Naive thymus-derived CD4-positive, alpha-beta T cell (primary cell): Measurements from ENCODE around the gene ALDH3B2. TPM values are rescaled to one million over a fixed set of nuclear protein-coding genes. Genes with fewer than 3 reads are reported as not detected.
"Not testable (repeated sequence)": the region's sequence is repeated elsewhere in the genome, so short reads cannot be mapped to it uniquely, and the experiment has no call there.

Experiments
- ATAC-seq: fragments of 150-1000 bp; cut with Tn5 transposase; 2 replicates; pipeline ENCODE4 v1.10.0; 2021; ENCODE audit warnings: mild to moderate bottlenecking, moderate library complexity
- CTCF ChIA-PET: fragments of 350-600 bp; sonication (Branson Sonifier 250); formaldehyde crosslinking; loops from one replicate; lab custom pipeline; 2021; ENCODE audit warnings: antibody characterized with exemption; lab: Charles Lee
- POLR2A ChIA-PET: fragments of 350-600 bp; sonication (Branson Sonifier 250); formaldehyde crosslinking; loops from one replicate; lab custom pipeline; 2021; ENCODE audit warnings: antibody characterized with exemption, inconsistent platforms; lab: Charles Lee
- DNase-seq, 9 donors: peaks; one replicate each; pipeline versions ENCODE4 v3.0.0 to v3.0.0-alpha.2; 2020 to 2022; ENCODE audit warnings: mixed read lengths in 1 of 9
- H3K27ac ChIP-seq: one replicate; pipeline ENCODE4 v1.7.0; 2013; ENCODE audit warnings: mild to moderate bottlenecking, low read depth, low read length, moderate library complexity
- H3K27me3 ChIP-seq, 2 donors: one replicate each; pipeline ENCODE4 v1.7.0; 2013; ENCODE audit warnings: low read length in 2 of 2, mild to moderate bottlenecking in 2 of 2, moderate library complexity in 2 of 2; ENCODE audit not compliant: control insufficient read depth in 2 of 2, insufficient read depth in 2 of 2
- H3K36me3 ChIP-seq, 3 experiments: 1 replicate in 2 of 3; 2 replicates in 1 of 3; pipeline ENCODE4 v1.7.0; 2013; ENCODE audit warnings: low read length in 3 of 3, mild to moderate bottlenecking in 3 of 3, moderate library complexity in 1 of 3; ENCODE audit not compliant: insufficient read depth in 3 of 3, control insufficient read depth in 2 of 3
- H3K4me1 ChIP-seq, 2 donors: one replicate each; pipeline ENCODE4 v1.7.0; 2013; ENCODE audit warnings: low read length in 2 of 2, mild to moderate bottlenecking in 2 of 2, moderate library complexity in 1 of 2; ENCODE audit not compliant: control insufficient read depth in 2 of 2, insufficient read depth in 2 of 2
- H3K4me3 ChIP-seq: 2 replicates; pipeline ENCODE4 v1.7.0; 2013; ENCODE audit warnings: mild to moderate bottlenecking, low read length
- H3K9me3 ChIP-seq, 3 experiments: 1 replicate in 2 of 3; 2 replicates in 1 of 3; pipeline ENCODE4 v1.7.0; 2013; ENCODE audit warnings: low read length in 3 of 3; ENCODE audit not compliant: control insufficient read depth in 2 of 3
- H3K27ac Mint-ChIP-seq, 9 donors: one replicate each; pipeline ENCODE4 v1.8.0; 2020 to 2022; ENCODE audit warnings: mixed read lengths in 9 of 9, mild to moderate bottlenecking in 8 of 9, moderate library complexity in 5 of 9, inconsistent platforms in 2 of 9
- H3K27me3 Mint-ChIP-seq, 5 donors: one replicate each; pipeline ENCODE4 v1.8.0; 2021 to 2022; ENCODE audit warnings: mixed read lengths in 5 of 5, mild to moderate bottlenecking in 1 of 5
- H3K36me3 Mint-ChIP-seq, 5 donors: one replicate each; pipeline ENCODE4 v1.8.0; 2020 to 2022; ENCODE audit warnings: mixed read lengths in 5 of 5, mild to moderate bottlenecking in 3 of 5, inconsistent platforms in 1 of 5
- H3K4me1 Mint-ChIP-seq, 7 donors: one replicate each; pipeline ENCODE4 v1.8.0; 2020 to 2022; ENCODE audit warnings: mixed read lengths in 7 of 7, mild to moderate bottlenecking in 3 of 7, inconsistent platforms in 1 of 7
- H3K4me3 Mint-ChIP-seq, 10 donors: one replicate each; pipeline ENCODE4 v1.8.0; 2020 to 2022; ENCODE audit warnings: mild to moderate bottlenecking in 10 of 10, mixed read lengths in 10 of 10, moderate library complexity in 6 of 10, inconsistent platforms in 2 of 10
- H3K9me3 Mint-ChIP-seq, 11 donors: one replicate each; pipeline ENCODE4 v1.8.0; 2020 to 2022; ENCODE audit warnings: mixed read lengths in 11 of 11, mild to moderate bottlenecking in 4 of 11, inconsistent platforms in 1 of 11, moderate library complexity in 1 of 11
- intact Hi-C, 2 donors: fragments of 100-400 bp; cut with micrococcal nuclease; formaldehyde crosslinking; loops; one replicate each; pipeline ENCODE4 v1.15.1; 2023
- polyA plus RNA-seq, 2 donors: library from polyadenylated mRNA; unstranded; fragments of 300-500 nt; fragmentation: Illumina TruSeq; gene quantifications; one replicate each; pipeline ENCODE4 v1.2.3, GENCODE V29; 2021
- total RNA-seq, 6 experiments: library from RNA in 5 of 6; stranded (reverse) in 5 of 6; gene quantifications; 1 replicate in 5 of 6; 2 replicates in 1 of 6; pipeline ENCODE4 v1.2.3 and lab custom pipeline; 2021 to 2026

The ALDH3B2 gene
- total and polyA plus RNA-seq, 7 experiments from 2014 or later = not detected

GRCh38 chr11:67662142-67662834 lies 12.1 kb downstream of the ALDH3B2 start:
- ChIA-PET CTCF (interaction anchor here (0.7 to 1.5 kb wide), 2 partner anchors 31 to 66 kb away, joined by 3 to 5 read pairs; no protein-coding TSS in a partner anchor), POLR2A (no interaction called here)
- no peaks in the 10 kb centered on the region for H3K9me3 ChIP-seq
- H3K27me3 ChIP-seq = no peaks in the 10 kb centered on the region
- no peak overlapping the region for H3K4me3 ChIP-seq
- H3K4me3 Mint-ChIP-seq = no peak overlapping the region
- DNase-seq (no peak), ATAC-seq (no peak)
- no peak overlapping the region for H3K27ac Mint-ChIP-seq
- H3K36me3 Mint-ChIP-seq = no peaks in the 10 kb centered on the region
- no peak overlapping the region for H3K27ac ChIP-seq
- intact Hi-C loops = no loop called here
- H3K4me1 Mint-ChIP-seq = peaks cover 0 to 3% (median 0%) of the 10 kb centered on the region in 7 donors
- H3K36me3 ChIP-seq = no peaks in the 10 kb centered on the region
- peaks cover 0 to 5% (median 0%) of the 10 kb centered on the region in 5 donors for H3K27me3 Mint-ChIP-seq
- H3K9me3 Mint-ChIP-seq = no peaks in the 10 kb centered on the region
- no peaks in the 10 kb centered on the region for H3K4me1 ChIP-seq

GRCh38 chr11:67660752-67661151 lies 13.7 kb downstream of the ALDH3B2 start:
- CTCF ChIA-PET = interaction anchor here (0.7 kb wide), 1 partner anchor 12 kb away, joined by 3 read pairs; no protein-coding TSS in a partner anchor
- H3K27me3 ChIP-seq, H3K9me3 Mint-ChIP-seq, intact Hi-C loops, H3K4me1 ChIP-seq, H3K4me3 Mint-ChIP-seq, H3K9me3 ChIP-seq, ATAC-seq, H3K4me1 Mint-ChIP-seq, DNase-seq, H3K36me3 Mint-ChIP-seq, H3K4me3 ChIP-seq, H3K27me3 Mint-ChIP-seq, POLR2A ChIA-PET, H3K27ac Mint-ChIP-seq, H3K36me3 ChIP-seq, H3K27ac ChIP-seq: not testable (repeated sequence)

GRCh38 chr11:67659651-67660165 lies 14.7 kb downstream of the ALDH3B2 start:
- ChIA-PET POLR2A (interaction anchor here (0.6 to 1.8 kb wide), 4 partner anchors 11 to 265 kb away, joined by 3 to 7 read pairs (median 4); partner anchors contain the start of gene NUDT8), CTCF (interaction anchor here (1.0 to 2.4 kb wide), 6 partner anchors 9 to 46 kb away, joined by 3 to 13 read pairs (median 7); partner anchors contain the start of genes ACY3 and NUDT8)
- H3K36me3 Mint-ChIP-seq, H3K27ac ChIP-seq, H3K27me3 ChIP-seq, H3K36me3 ChIP-seq, DNase-seq, H3K4me3 Mint-ChIP-seq, H3K4me1 ChIP-seq, H3K27me3 Mint-ChIP-seq, H3K27ac Mint-ChIP-seq, ATAC-seq, H3K4me1 Mint-ChIP-seq, H3K9me3 ChIP-seq, H3K4me3 ChIP-seq, H3K9me3 Mint-ChIP-seq: not testable (repeated sequence)
- intact Hi-C loops = loop anchor here (1.0 to 2.0 kb wide), 7 partner anchors 11 to 302 kb away; partner anchors contain the start of gene NUDT8 (in 2 of the 2)

- Mint-ChIP-seq H3K27me3 (peaks cover 0 to 14% (median 0%) of the 10 kb centered on the region in 5 donors), H3K27ac (no peak overlapping the region)
Observed at GRCh38 chr11:67657300-67657699, 17.1 kb downstream of the ALDH3B2 start.

GRCh38 chr11:67656278-67656922 lies 18.0 kb downstream of the ALDH3B2 start:
- DNase-seq (no peak), ATAC-seq (no peak)
- intact Hi-C loops = no loop called here
- Mint-ChIP-seq H3K27ac (peak overlapping the region in 1 of 9 donors; percentile 49), H3K4me3 (no peak overlapping the region), H3K36me3 (no peaks in the 10 kb centered on the region), H3K9me3 (no peaks in the 10 kb centered on the region), H3K27me3 (peaks cover 0 to 17% (median 0%) of the 10 kb centered on the region in 5 donors), H3K4me1 (peaks cover 0 to 5% (median 0%) of the 10 kb centered on the region in 7 donors)
- no peaks in the 10 kb centered on the region for H3K9me3 ChIP-seq
- no peak overlapping the region for H3K27ac ChIP-seq
- H3K36me3 ChIP-seq = no peaks in the 10 kb centered on the region
- H3K27me3 ChIP-seq = no peaks in the 10 kb centered on the region
- no peaks in the 10 kb centered on the region for H3K4me1 ChIP-seq
- ChIA-PET POLR2A (interaction anchor here (0.6 to 1.0 kb wide), 3 partner anchors 10 to 41 kb away, joined by 3 read pairs; partner anchors contain the start of gene NUDT8), CTCF (interaction anchor here (0.9 to 2.2 kb wide), 2 partner anchors 27 to 42 kb away, joined by 3 to 11 read pairs; partner anchors contain the start of gene NUDT8)
- H3K4me3 ChIP-seq = no peak overlapping the region

More at GRCh38 chr11:67657300-67657699, 17.1 kb downstream of the ALDH3B2 start:
- CTCF ChIA-PET = interaction anchor here (2.2 kb wide), 1 partner anchor 28 kb away, joined by 11 read pairs; the partner anchor contains the start of gene NUDT8
- H3K4me1 ChIP-seq = no peaks in the 10 kb centered on the region
- no peaks in the 10 kb centered on the region for H3K9me3 ChIP-seq
- Mint-ChIP-seq H3K9me3 (no peaks in the 10 kb centered on the region), H3K4me1 (peaks cover 0 to 3% (median 0%) of the 10 kb centered on the region in 7 donors), H3K4me3 (no peak overlapping the region), H3K36me3 (no peaks in the 10 kb centered on the region)
- no peak for DNase-seq
- no peak overlapping the region for H3K27ac ChIP-seq
- POLR2A ChIA-PET = no interaction called here
- H3K27me3 ChIP-seq = no peaks in the 10 kb centered on the region
- H3K36me3 ChIP-seq = no peaks in the 10 kb centered on the region
- ATAC-seq = no peak
- intact Hi-C loops = no loop called here
- H3K4me3 ChIP-seq = no peak overlapping the region

- Mint-ChIP-seq H3K4me1 (peaks cover 0 to 15% (median 12%) of the 10 kb centered on the region in 7 donors), H3K4me3 (no peak overlapping the region), H3K36me3 (no peaks in the 10 kb centered on the region), H3K27ac (no peak overlapping the region), H3K27me3 (peaks cover 0 to 12% (median 0%) of the 10 kb centered on the region in 5 donors), H3K9me3 (no peaks in the 10 kb centered on the region)
- peaks cover 0 to 11% of the 10 kb centered on the region in 2 donors for H3K4me1 ChIP-seq
- ChIA-PET CTCF (interaction anchor here (0.9 kb wide), 1 partner anchor 25 kb away, joined by 3 read pairs; the partner anchor contains the start of gene NUDT8), POLR2A (no interaction called here)
- no peak overlapping the region for H3K27ac ChIP-seq
- no peaks in the 10 kb centered on the region for H3K9me3 ChIP-seq
- DNase-seq (no peak), ATAC-seq (no peak)
- H3K36me3 ChIP-seq = no peaks in the 10 kb centered on the region
- H3K4me3 ChIP-seq = no peak overlapping the region
- intact Hi-C loops = no loop called here
- no peaks in the 10 kb centered on the region for H3K27me3 ChIP-seq
Observed at GRCh38 chr11:67654225-67654624, 20.2 kb downstream of the ALDH3B2 start.
